H1 (cell line): ENCODE results near the gene HNRNPK. TPM values are rescaled to one million over a fixed set of nuclear protein-coding genes. Genes with fewer than 3 reads are reported as not detected.

Experiments used
- CTCF ChIA-PET: fragments of 300-600 bp; sonication (Branson Sonifier 250); formaldehyde crosslinking; loops from one replicate; lab custom pipeline; 2021; ENCODE audit not compliant: partially characterized antibody; lab: Charles Lee
- POLR2A ChIA-PET: fragments of 300-600 bp; sonication (Branson Sonifier 250); formaldehyde crosslinking; loops from one replicate; lab custom pipeline; 2021; ENCODE audit warnings: inconsistent platforms; ENCODE audit not compliant: partially characterized antibody; lab: Charles Lee
- DNase-seq, 2 experiments: peaks; one replicate each; pipeline versions ENCODE4 v3.0.0 to v3.0.0-alpha.2; 2010 to 2022; ENCODE audit warnings: low spot score in 2 of 2, low read depth in 1 of 2, mixed read lengths in 1 of 2
- FAIRE-seq: peaks from 2 replicates; lab custom pipeline; 2011; peaks lifted over from hg19 to GRCh38; lab: Jason Lieb, UNC
- H2AFZ ChIP-seq: 2 replicates; pipeline ENCODE4 v1.8.1; 2012; ENCODE audit warnings: low read length, inconsistent platforms
- H2AK5ac ChIP-seq: 2 replicates; pipeline ENCODE4 v1.6.1; 2013; ENCODE audit warnings: low read depth, low read length
- H2BK120ac ChIP-seq: replicated peaks from 2 replicates; pipeline ENCODE3; 2013; ENCODE audit warnings: low read depth, low read length, inconsistent platforms
- H2BK12ac ChIP-seq: 2 replicates; pipeline ENCODE4 v1.6.1; 2013; ENCODE audit warnings: low read depth, low read length
- H2BK15ac ChIP-seq: 2 replicates; pipeline ENCODE4 v1.6.1; 2013; ENCODE audit warnings: low read length
- H2BK20ac ChIP-seq: 2 replicates; pipeline ENCODE4 v1.6.1; 2013; ENCODE audit warnings: low read length
- H2BK5ac ChIP-seq: 2 replicates; pipeline ENCODE4 v1.6.1; 2013; ENCODE audit warnings: low read depth, low read length
- H3K14ac ChIP-seq: 2 replicates; pipeline ENCODE4 v1.6.1; 2013; ENCODE audit warnings: inconsistent platforms; ENCODE audit not compliant: insufficient read length
- H3K18ac ChIP-seq: 2 replicates; pipeline ENCODE4 v1.6.1; 2013; ENCODE audit warnings: low read length; ENCODE audit errors: extremely low read depth
- H3K23ac ChIP-seq: 2 replicates; pipeline ENCODE4 v1.6.1; 2013; ENCODE audit warnings: inconsistent platforms; ENCODE audit not compliant: insufficient read length
- H3K23me2 ChIP-seq: 2 replicates; pipeline ENCODE4 v1.6.1; 2013; ENCODE audit warnings: low read depth, low read length
- H3K27ac ChIP-seq: 2 replicates; pipeline ENCODE4 v1.6.1; 2011; ENCODE audit warnings: low read depth, low read length, inconsistent platforms
- H3K27me3 ChIP-seq, 4 experiments: replicated peaks in 1 of 4; 1 replicate in 1 of 4; 2 replicates in 3 of 4; pipeline versions ENCODE4 v1.6.1 to v1.8.1; 2011 to 2013; ENCODE audit warnings: low read length in 3 of 4, mild to moderate bottlenecking in 3 of 4, inconsistent platforms in 2 of 4, mixed read lengths in 2 of 4, moderate library complexity in 1 of 4; ENCODE audit not compliant: control insufficient read depth in 3 of 4, insufficient read depth in 3 of 4; ENCODE audit errors: extremely low read depth in 1 of 4
- H3K36me3 ChIP-seq, 4 experiments: 2 replicates each; pipeline versions ENCODE4 v1.6.1 to v1.8.1; 2011 to 2013; ENCODE audit warnings: mild to moderate bottlenecking in 4 of 4, low read length in 3 of 4, moderate library complexity in 2 of 4, control low read depth in 1 of 4, inconsistent platforms in 1 of 4; ENCODE audit not compliant: insufficient read depth in 4 of 4, control insufficient read depth in 2 of 4
- H3K4ac ChIP-seq: replicated peaks from 2 replicates; pipeline ENCODE3; 2013; ENCODE audit warnings: low read length, low read depth, mixed read lengths, inconsistent platforms; ENCODE audit not compliant: insufficient read length
- H3K4me1 ChIP-seq, 4 experiments: replicated peaks in 1 of 4; 1 replicate in 1 of 4; 2 replicates in 3 of 4; pipeline versions ENCODE4 v1.6.1 to v1.8.1; 2011 to 2013; ENCODE audit warnings: low read length in 3 of 4, inconsistent platforms in 2 of 4, mixed read lengths in 1 of 4; ENCODE audit not compliant: insufficient read depth in 4 of 4, control insufficient read depth in 3 of 4
- H3K4me2 ChIP-seq, 2 experiments: 2 replicates each; pipeline versions ENCODE4 v1.6.1 to v1.8.1; 2011 to 2013; ENCODE audit warnings: low read depth in 2 of 2, low read length in 2 of 2, control low read depth in 1 of 2, inconsistent platforms in 1 of 2, mild to moderate bottlenecking in 1 of 2; ENCODE audit not compliant: insufficient read depth in 1 of 2
- H3K4me3 ChIP-seq, 4 experiments: fragments of 200-600, 300-600 bp in 1 of 4; sonication (generic), shearing (Covaris generic), sonication (Bioruptor Twin) in 1 of 4; 2 replicates each; pipeline versions ENCODE4 v1.5.1 to v1.8.1; 2011 to 2016; ENCODE audit warnings: low read length in 4 of 4, low read depth in 3 of 4, control low read depth in 2 of 4, inconsistent platforms in 2 of 4, mild to moderate bottlenecking in 2 of 4, mixed read lengths in 1 of 4, moderate library complexity in 1 of 4; ENCODE audit not compliant: insufficient read depth in 2 of 4; ENCODE audit errors: extremely low read depth in 1 of 4
- H3K56ac ChIP-seq: replicated peaks from 2 replicates; pipeline ENCODE3; 2013; ENCODE audit warnings: low read depth, mild to moderate bottlenecking, mixed read lengths, low read length, inconsistent platforms; ENCODE audit not compliant: insufficient read length
- H3K79me1 ChIP-seq: 2 replicates; pipeline ENCODE4 v1.6.1; 2013; ENCODE audit warnings: low read depth, low read length, control low read depth
- H3K79me2 ChIP-seq, 2 experiments: 2 replicates each; pipeline versions ENCODE4 v1.6.1 to v1.8.1; 2012 to 2013; ENCODE audit warnings: low read length in 2 of 2, mild to moderate bottlenecking in 2 of 2, inconsistent platforms in 1 of 2; ENCODE audit not compliant: insufficient read depth in 2 of 2, control insufficient read depth in 1 of 2
- H3K9ac ChIP-seq, 4 experiments: replicated peaks in 1 of 4; 1 replicate in 1 of 4; 2 replicates in 3 of 4; pipeline versions ENCODE4 v1.6.1 to v1.8.1; 2011 to 2013; ENCODE audit warnings: low read depth in 3 of 4, low read length in 3 of 4, control low read depth in 2 of 4, mild to moderate bottlenecking in 2 of 4, moderate library complexity in 2 of 4, inconsistent platforms in 1 of 4; ENCODE audit errors: extremely low read depth in 1 of 4
- H3K9me3 ChIP-seq, 2 experiments: 2 replicates each; pipeline versions ENCODE4 v1.6.1 to v1.8.1; 2012 to 2013; ENCODE audit warnings: mild to moderate bottlenecking in 2 of 2, moderate library complexity in 2 of 2, control low read depth in 1 of 2, inconsistent platforms in 1 of 2, low read depth in 1 of 2, low read length in 1 of 2, mixed read lengths in 1 of 2; ENCODE audit not compliant: insufficient read depth in 2 of 2
- H4K20me1 ChIP-seq, 2 experiments: replicated peaks in 1 of 2; 2 replicates each; pipeline versions ENCODE3 to v1.8.1; 2011 to 2013; ENCODE audit warnings: inconsistent platforms in 2 of 2, low read length in 2 of 2, mild to moderate bottlenecking in 1 of 2; ENCODE audit not compliant: insufficient read depth in 2 of 2, control insufficient read depth in 1 of 2
- H4K5ac ChIP-seq: 2 replicates; pipeline ENCODE4 v1.6.1; 2013; ENCODE audit warnings: low read length, low read depth, mixed read lengths, inconsistent platforms; ENCODE audit not compliant: insufficient read length
- H4K8ac ChIP-seq: 2 replicates; pipeline ENCODE4 v1.8.0; 2013; ENCODE audit warnings: mild to moderate bottlenecking, moderate library complexity, low read length, inconsistent platforms; ENCODE audit not compliant: insufficient read depth; ENCODE audit errors: extremely low read depth
- H4K91ac ChIP-seq: replicated peaks from 2 replicates; pipeline ENCODE3; 2013; ENCODE audit warnings: low read length, mixed read lengths, inconsistent platforms; ENCODE audit not compliant: insufficient read length
- KDM1A ChIP-seq: fragments of 200-600, 300-600 bp; sonication (generic); IDR thresholded peaks from 2 replicates; pipeline ENCODE4 v1.7.1; 2016; ENCODE audit warnings: mild to moderate bottlenecking, low read length, borderline replicate concordance
- POLR2A ChIP-seq, 2 experiments: IDR thresholded peaks; 1 replicate in 1 of 2; 2 replicates in 1 of 2; pipeline ENCODE4 v1.6.1; 2011; ENCODE audit warnings: low read depth in 2 of 2, low read length in 2 of 2, mild to moderate bottlenecking in 2 of 2; ENCODE audit errors: control extremely low read depth in 1 of 2
- POLR2AphosphoS5 ChIP-seq: IDR thresholded peaks from 2 replicates; pipeline ENCODE4 v1.6.1; 2011; ENCODE audit warnings: low read depth, low read length
- WGBS, 2 experiments: shearing (Covaris generic) in 1 of 2; methylation state at CpG; one replicate each; pipeline versions ENCODE4 v1.1.6 to v1.1.7; 2013 to 2015; ENCODE audit warnings: low lambda C conversion rate in 2 of 2, mixed read lengths in 2 of 2, inconsistent platforms in 1 of 2, low coverage in 1 of 2, missing lambda C conversion rate in 1 of 2; ENCODE audit not compliant: insufficient replicate concordance in 2 of 2, insufficient coverage in 1 of 2, insufficient read length in 1 of 2; ENCODE audit errors: extremely low coverage in 1 of 2, missing lambda C conversion rate in 1 of 2; 5-methylcytosine and 5-hydroxymethylcytosine counted together
- polyA plus RNA-seq, 7 experiments: library from polyadenylated mRNA; depleted of rRNA in 3 of 7; stranded (reverse) in 5 of 7; unstranded in 2 of 7; fragments of >200 nt in 5 of 7; fragments of 200-250 nt in 2 of 7; gene quantifications; 1 replicate in 5 of 7; 2 replicates in 1 of 7; 4 replicates in 1 of 7; pipeline versions ENCODE4 v1.2.1 to v1.2.3, GENCODE V29; 2011 to 2013; ENCODE audit warnings: missing spikeins in 2 of 7, mixed read lengths in 2 of 7
- total RNA-seq: library from RNA; stranded (reverse); fragmentation: NEBNext Ultra II Directional; extraction: Animal tissue kit (Norgen Biotek cat#: 25700); gene quantifications from 2 replicates; pipeline ENCODE4 v1.2.1, GENCODE V29; 2021

Gene HNRNPK
- total and polyA plus RNA-seq, 2 of the 8 experiments (the other 6 are each of a cell fraction or from before 2014, with no cell fraction given) = 414 to 887 TPM

GRCh38 chr9:83971485-83971884 is 8.5 kb downstream of the HNRNPK start:
- no peak overlapping the region for H3K4me2 ChIP-seq
- H4K5ac ChIP-seq = no peak overlapping the region
- peaks cover 8 to 41% of the 10 kb centered on the region in 2 experiments for H3K79me2 ChIP-seq
- no peak overlapping the region for H2BK15ac ChIP-seq
- no peaks in the 10 kb centered on the region for H3K27me3 ChIP-seq
- H3K23me2 ChIP-seq = no peaks in the 10 kb centered on the region
- H3K4me3 ChIP-seq = no peak overlapping the region
- H4K20me1 ChIP-seq = peaks cover 9 to 12% of the 10 kb centered on the region in 2 experiments
- no peak overlapping the region for H2AFZ ChIP-seq
- no peak overlapping the region for H2BK5ac ChIP-seq
- H3K14ac ChIP-seq = no peak overlapping the region
- H3K79me1 ChIP-seq = peaks cover 3% of the 10 kb centered on the region; the same call in 1 of the 2 replicates
- no peak overlapping the region for H3K4ac ChIP-seq
- no peak overlapping the region for H3K18ac ChIP-seq
- no peak overlapping the region for H4K91ac ChIP-seq
- no peak overlapping the region for H3K9ac ChIP-seq
- H2BK120ac ChIP-seq = no peak overlapping the region
- POLR2A ChIA-PET = interaction anchor here (1.0 to 4.8 kb wide), 11 partner anchors 9 to 216 kb away, joined by 3 to 102 read pairs (median 3); partner anchors contain the start of genes HNRNPK and RMI1
- FAIRE-seq (no peak), DNase-seq (no peak)
- 94% methylated on average over 6 of the region's 6 CpGs; no CpG with 5 or more reads in 1 of the 2 experiments for WGBS, 2 experiments
- no peaks in the 10 kb centered on the region for H3K4me1 ChIP-seq
- no peaks in the 10 kb centered on the region for H3K9me3 ChIP-seq
- H3K27ac ChIP-seq = no peak overlapping the region
- no peak overlapping the region for H3K23ac ChIP-seq
- H3K56ac ChIP-seq = no peak overlapping the region
- no peak overlapping the region for H4K8ac ChIP-seq
- H3K36me3 ChIP-seq = peaks cover 58 to 98% (median 82%) of the 10 kb centered on the region in 4 experiments
- TF ChIP-seq POLR2AphosphoS5 = peak; percentile 44; the same call in 1 of the 2 replicates
- no peak for TF ChIP-seq KDM1A
- TF ChIP-seq POLR2A (IDR thresholded peaks at IDR 0.05; ENCODE audit: control extremely low read depth in 1 of 2, low read depth in 2 of 2, low read length in 2 of 2) = peak in 1 of 2 experiments; percentile 54; a peak in 1 of 3 replicates
- CTCF ChIA-PET = interaction anchor here (1.6 kb wide), 1 partner anchor 10 kb away, joined by 3 read pairs; no protein-coding TSS in a partner anchor
- H2BK20ac ChIP-seq = no peak overlapping the region
- H2BK12ac ChIP-seq = no peak overlapping the region
- no peak overlapping the region for H2AK5ac ChIP-seq
